GM18909 (cell line): ENCODE data around the gene HAGHL.
"Not testable (repeated sequence)": the region's sequence is repeated elsewhere in the genome, so short reads cannot be mapped to it uniquely, and the experiment has no call there.

Source experiments
- ATAC-seq: cut with Tn5 transposase; IDR thresholded peaks from one replicate; pipeline ENCODE4 v1.9.1; 2021; ENCODE audit warnings: mild to moderate bottlenecking; ENCODE audit not compliant: unreplicated experiment, poor library complexity

Gene HAGHL

GRCh38 chr16:766008-766819 is 39.3 kb downstream of the HAGHL start:
- ATAC-seq: no peak

DNA sequence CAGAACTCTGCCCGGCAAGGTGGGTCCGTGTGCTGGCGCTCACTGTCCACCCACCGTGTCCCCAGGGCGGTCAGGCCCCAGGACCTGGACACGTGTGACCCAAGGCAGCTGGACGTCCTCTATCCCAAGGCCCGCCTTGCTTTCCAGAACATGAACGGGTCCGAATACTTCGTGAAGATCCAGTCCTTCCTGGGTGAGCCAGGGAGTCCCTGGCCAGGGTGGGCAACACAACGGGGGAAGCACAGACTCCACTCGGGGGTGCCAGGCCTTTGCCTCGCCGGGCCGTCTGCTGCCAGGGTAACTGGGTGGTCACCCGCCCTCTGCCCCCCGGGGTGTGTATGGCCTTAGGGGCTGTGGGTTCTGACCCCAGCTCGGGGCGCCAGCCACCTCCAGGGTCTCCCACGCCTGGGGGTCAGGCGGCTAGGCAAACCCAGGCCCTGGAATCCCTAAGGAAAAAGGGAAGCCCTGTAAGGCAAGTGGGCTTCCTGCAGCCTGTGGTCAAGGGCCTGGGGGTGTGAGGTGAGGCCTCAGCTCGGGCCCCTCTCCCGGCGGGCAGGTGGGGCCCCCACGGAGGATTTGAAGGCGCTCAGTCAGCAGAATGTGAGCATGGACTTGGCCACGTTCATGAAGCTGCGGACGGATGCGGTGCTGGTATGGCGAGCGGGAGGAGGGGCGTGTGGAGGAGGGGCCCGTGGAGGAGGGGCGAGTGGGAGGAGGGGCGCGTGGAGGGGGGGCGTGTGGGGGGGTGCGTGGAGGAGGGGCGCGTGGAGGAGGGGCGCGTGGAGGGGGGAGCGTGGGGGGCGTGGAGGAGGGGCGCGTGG is 40.1 kb downstream of the HAGHL start:
- ATAC-seq: no peak

DNA sequence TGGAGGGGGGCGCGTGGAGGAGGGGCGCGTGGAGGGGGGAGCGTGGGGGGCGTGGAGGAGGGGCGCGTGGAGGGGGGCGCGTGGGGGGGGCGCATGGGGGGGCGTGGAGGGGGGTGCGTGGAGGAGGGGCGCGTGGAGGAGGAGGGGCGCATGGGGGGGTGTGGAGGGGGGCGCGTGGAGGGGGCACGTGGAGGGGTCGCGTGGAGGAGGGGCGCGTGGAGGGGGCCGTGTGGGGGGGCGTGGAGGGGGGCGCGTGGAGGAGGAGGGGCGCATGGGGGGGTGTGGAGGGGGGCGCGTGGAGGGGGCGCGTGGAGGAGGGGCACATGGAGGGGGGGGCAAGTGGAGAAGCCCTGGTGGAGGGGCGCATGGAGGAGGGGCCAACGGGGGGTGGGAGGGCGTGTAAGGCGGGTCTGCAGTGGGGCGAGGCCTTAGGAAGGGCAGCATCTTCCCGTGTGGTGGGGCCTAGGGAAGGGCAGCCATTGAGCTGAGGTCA is 40.9 kb downstream of the HAGHL start:
- no peak for ATAC-seq

- no peak for ATAC-seq
These were observed 41.5 kb downstream of the HAGHL start for GRCh38 chr16:768428-768827.

DNA sequence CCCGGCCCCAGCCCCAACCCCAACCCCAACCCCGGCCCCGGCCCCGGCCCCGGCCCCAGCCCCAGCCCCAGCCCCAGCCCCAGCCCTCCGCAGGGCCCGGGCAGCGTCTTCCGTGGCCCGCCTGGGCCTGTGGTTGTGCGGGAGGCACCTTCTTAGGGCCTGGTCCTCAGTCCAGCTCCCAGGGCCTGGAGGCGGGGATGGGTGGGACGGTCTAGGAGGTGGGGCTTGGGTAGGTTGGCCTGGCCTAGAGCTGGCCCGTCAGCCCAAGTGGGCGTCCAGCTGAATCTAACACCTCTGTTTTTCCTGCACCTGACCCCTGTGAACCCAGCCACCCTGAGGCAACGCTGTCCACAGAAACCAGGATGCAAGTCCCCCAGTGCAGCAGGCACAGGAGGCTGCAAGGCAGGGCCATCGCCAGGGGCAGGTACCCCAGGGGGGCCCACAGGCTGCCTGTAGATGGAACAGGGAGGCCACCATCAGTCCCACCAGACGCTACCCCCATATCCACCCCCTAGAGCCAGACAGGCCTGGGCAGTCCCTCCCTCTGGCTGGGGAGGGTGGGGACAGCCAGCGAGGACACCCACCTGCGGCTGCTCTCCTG is 42.4 kb downstream of the HAGHL start:
- ATAC-seq: no peak

- ATAC-seq: no peak
These were observed 43.0 kb downstream of the HAGHL start for GRCh38 chr16:769934-770333.

DNA sequence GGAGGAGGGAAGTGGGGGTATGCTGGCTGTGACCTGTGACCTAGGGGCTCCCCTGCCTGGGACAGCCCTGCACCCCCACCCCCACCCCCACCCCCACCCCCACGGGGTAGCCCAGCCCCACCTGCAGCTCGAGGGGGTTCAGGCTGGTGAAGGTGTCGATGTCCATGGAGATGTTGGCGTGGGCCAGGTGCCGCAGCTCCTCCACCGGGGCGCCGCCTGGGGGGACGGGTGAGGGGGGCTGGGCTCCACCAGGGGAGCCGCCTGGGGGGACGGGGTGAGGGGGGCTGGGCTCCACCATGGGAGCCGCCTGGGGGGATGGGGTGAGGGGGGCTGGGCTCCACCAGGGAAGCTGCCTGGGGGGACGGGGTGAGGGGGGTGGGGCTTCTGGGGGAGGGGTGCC is 43.5 kb downstream of the HAGHL start:
- ATAC-seq: no peak

DNA sequence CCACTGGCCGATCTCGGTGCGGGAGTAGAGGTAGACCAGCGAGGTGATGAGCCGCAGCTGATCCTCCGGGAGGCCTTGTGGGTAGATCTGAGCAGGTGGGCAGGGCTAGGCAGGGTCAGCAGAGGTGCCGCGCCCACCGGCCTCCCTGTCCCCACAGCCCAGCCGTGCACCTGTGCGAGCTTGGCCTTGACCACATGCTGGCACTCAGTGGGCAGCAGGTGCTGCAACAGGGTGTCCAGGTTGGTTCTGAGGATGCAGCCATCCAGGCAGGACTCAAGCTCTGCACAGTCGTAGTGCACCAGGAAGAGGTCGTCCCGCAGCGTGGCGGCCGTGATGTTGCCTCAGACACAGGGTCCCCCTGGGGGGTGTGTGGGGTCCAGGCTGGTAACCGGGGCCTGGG is 46.1 kb downstream of the HAGHL start:
- no peak for ATAC-seq

- no peak for ATAC-seq
These were observed 47.4 kb downstream of the HAGHL start for GRCh38 chr16:774086-775001.

DNA sequence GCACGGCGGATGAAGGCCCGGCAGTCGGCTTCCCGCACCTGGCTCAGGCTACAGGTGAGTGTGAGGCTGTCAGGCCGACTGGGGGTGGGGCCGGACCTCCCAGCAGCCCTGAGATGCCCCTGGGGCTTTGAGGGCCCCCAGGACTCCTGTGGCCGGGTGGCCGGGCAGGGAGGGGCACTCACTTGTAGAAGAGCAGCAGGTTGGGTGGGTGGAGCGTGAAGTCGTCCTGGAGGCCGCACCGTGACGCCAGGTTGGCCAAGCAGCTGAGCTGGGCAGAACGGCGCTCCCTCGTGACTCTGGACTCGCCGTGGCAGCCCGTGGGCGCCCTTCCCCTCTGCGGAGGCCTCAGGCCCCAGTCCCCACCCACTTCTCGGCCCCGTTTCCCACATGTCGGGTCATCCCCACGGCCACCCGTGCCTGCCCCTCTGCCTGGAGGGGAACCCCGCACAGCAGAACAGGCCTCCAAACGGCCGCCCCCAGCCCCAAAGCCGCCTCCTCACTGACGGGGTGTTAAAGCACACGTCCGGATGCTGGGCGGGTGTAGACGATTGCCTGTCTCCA is 48.4 kb downstream of the HAGHL start:
- ATAC-seq: no peak

DNA sequence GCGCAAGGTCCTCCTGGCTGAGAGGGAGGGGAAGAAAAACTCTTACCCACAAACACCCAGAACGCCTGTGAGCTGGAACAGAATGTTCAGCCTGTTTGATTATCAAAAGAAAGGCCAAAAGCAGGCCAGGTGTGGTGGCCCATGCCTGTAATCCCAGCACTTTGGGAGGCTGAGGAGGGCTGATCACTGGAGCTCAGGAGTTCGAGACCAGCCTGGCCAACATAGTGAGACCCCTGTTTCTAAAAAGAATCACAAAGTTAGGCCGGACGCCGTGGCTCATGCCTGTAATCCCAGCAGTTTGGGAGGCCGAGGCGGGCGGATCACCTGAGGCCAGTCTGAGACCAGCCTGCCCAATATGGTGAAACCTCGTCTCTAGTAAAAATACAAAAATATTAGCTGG is 49.4 kb downstream of the HAGHL start:
- ATAC-seq: not testable (repeated sequence)

DNA sequence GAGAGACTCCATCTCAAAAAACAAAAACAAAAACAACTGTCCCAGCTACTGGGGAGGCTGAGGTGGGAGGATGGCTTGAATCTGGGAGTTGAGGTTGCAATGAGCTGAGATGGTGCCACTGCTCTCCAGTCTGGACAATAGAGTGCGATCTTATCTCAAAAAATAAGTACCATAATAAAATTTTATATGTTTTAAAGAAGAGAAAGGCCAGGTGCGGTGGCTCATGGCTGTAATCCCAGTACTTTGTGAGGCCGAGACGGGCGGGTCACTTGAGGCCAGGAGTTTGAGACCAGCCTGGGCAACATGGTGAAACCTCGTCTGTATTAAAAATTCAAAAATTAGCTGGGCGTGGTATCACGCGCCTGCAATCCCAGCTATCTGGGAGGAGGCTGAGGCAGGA is 49.9 kb downstream of the HAGHL start:
- no peak for ATAC-seq

DNA sequence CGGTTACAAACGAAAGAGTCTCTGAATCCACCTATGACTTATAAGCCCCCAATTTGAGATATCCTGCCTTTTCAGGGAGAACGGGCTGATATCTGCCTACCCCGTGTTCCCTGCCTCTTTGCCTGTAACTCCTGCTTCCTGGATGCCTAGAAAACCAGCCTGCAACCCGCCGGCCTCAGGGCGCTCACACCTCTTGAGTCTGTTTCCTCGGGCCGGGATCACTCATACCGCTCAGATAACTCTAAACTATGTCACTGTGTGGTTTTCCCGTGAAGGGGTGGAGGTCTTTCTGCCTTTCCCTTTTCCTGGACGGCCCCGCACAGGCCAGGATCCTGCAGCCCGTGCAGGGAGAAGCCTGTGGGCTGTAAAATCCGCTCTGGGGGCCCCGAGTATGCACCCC is 50.9 kb downstream of the HAGHL start:
- ATAC-seq: no peak

DNA sequence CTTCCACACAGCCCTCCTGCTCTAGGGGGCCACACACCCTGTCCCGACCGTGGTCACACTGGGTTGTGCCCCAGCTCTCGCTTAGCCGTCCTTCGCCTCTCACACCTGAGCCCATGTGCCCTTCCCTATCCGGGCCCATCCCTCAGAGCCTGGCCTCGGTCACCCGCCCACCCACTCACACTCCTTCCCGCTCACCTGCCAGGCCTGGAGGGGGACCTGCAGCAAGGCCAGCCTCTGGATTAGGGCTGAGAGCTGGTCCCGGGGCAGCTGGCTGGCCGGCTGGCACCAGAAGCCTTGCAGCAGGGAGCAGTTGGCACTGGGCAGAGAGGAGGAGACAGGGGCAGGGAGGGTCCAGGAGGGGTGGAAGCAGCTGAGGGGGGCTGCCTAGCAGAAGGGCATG is 51.5 kb downstream of the HAGHL start:
- ATAC-seq: no peak

GRCh38 chr16:778909-779527 is 52.1 kb downstream of the HAGHL start:
- no peak for ATAC-seq
